Esophagus squamous epithelium (tissue), 5 donors: ENCODE measurements around the gene CALML5. TPM values are rescaled to one million over a fixed set of nuclear protein-coding genes. Genes with fewer than 3 reads are reported as not detected.

Experiments
- DNase-seq: peaks from one replicate; lab custom pipeline; 2025; lab: John Stamatoyannopoulos, UW
- H3K27ac ChIP-seq, 4 donors: fragments of 200-600 bp; sonication (generic); one replicate each; pipeline ENCODE4 v1.5.1; 2016 to 2019; ENCODE audit warnings: mild to moderate bottlenecking in 1 of 4
- H3K27me3 ChIP-seq, 4 donors: fragments of 200-600 bp; sonication (generic); 1 replicate in 3 of 4; 2 replicates in 1 of 4; pipeline versions ENCODE4 v1.5.1 to v1.6.0; 2017 to 2021; ENCODE audit warnings: antibody characterized with exemption in 1 of 4
- H3K36me3 ChIP-seq, 3 donors: fragments of 200-600 bp; sonication (generic); one replicate each; pipeline ENCODE4 v1.5.1; 2016 to 2019
- H3K4me1 ChIP-seq, 3 donors: fragments of 200-600 bp; sonication (generic); one replicate each; pipeline ENCODE4 v1.5.1; 2017 to 2019
- H3K4me3 ChIP-seq, 4 donors: fragments of 200-600 bp; sonication (generic); 1 replicate in 3 of 4; 2 replicates in 1 of 4; pipeline ENCODE4 v1.5.1; 2016 to 2019; ENCODE audit warnings: mild to moderate bottlenecking in 2 of 4, moderate library complexity in 1 of 4
- H3K9me3 ChIP-seq, 3 donors: fragments of 200-600 bp; sonication (generic); one replicate each; pipeline ENCODE4 v1.5.1; 2016 to 2019
- CTCF ChIP-seq, 6 experiments: fragments of 450-650 bp in 4 of 6; fragments of 200-600 bp in 2 of 6; sonication (generic) in 2 of 6; IDR thresholded peaks; one replicate each; pipeline ENCODE4 v1.5.1; 2016 to 2019; ENCODE audit warnings: antibody characterized with exemption in 6 of 6, mild to moderate bottlenecking in 4 of 6, moderate library complexity in 4 of 6
- POLR2A ChIP-seq, 4 donors: fragments of 450-650 bp; IDR thresholded peaks; one replicate each; pipeline ENCODE4 v1.6.1; 2017; ENCODE audit warnings: antibody characterized with exemption in 4 of 4, mild to moderate bottlenecking in 4 of 4, moderate library complexity in 3 of 4
- WGBS, 2 donors: methylation state at CpG; one replicate each; pipeline ENCODE4 v1.1.5; 2018; 5-methylcytosine and 5-hydroxymethylcytosine counted together
- intact Hi-C: fragments of 100-400 bp; cut with DNase I; formaldehyde crosslinking; loops from one replicate; pipeline ENCODE4 v1.15.0; 2022
- total RNA-seq, 4 donors: library from RNA; depleted of rRNA; stranded (reverse); fragments of >200 nt; gene quantifications; one replicate each; pipeline ENCODE4 v1.1.0, GENCODE V29; 2016
- donor health status: DM: yes; HTN: yes; CAD: no.

Gene CALML5
- total RNA-seq, 4 donors from 2014 or later: 14.5 to 148 (median 22.6) TPM

DNA sequence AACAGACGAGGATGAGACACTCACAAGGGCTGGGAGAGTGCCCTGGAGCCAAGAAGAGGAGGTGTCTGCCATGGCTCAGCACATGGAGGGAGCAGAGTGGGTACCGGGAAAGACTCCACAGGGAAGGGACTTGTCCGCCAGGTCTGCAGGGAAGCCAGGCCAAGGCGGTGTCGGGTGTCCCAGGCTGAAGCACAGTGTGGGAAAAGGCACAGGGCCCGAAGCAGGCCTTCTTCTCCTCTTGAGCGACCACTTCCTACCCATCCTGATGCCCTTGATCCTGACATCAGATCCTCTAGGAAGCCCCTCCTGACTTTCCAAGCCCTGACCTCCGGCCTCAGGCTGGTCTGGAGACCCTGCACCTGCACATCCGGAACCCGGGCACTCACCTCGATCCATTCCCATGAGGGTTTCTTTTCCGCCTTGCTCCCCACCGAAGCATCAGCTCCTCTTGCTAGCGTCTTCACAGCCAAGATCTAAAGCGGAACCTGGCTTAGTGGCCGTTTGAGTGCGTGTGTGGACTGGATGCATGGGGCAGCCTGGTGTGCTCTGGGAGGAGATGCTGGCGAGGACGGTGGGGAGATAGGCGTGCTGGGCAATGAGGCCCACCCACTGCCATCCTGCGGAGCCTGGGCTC, 33.8 kb upstream of the CALML5 start:
- Histone ChIP-seq H3K27me3 (no peaks in the 10 kb centered on the region), H3K4me1 (peaks cover 26 to 77% (median 53%) of the 10 kb centered on the region in 3 donors), H3K9me3 (no peaks in the 10 kb centered on the region), H3K27ac (peak overlapping the region in 1 of 4 donors; percentile 22), H3K36me3 (no peaks in the 10 kb centered on the region), H3K4me3 (no peak overlapping the region)
- intact Hi-C loops: no loop called here
- no peak for DNase-seq
- WGBS, 2 donors: 84 to 87% methylated on average over 19 to 21 of the region's 21 CpGs
- TF ChIP-seq CTCF (IDR thresholded peaks at IDR 0.05) (no peak), POLR2A (IDR thresholded peaks at IDR 0.05) (no peak)

GRCh38 chr10:5532618-5533097, 33.3 kb upstream of the CALML5 start:
- 59 to 83% methylated on average over 4 to 5 of the region's 6 CpGs for WGBS, 2 donors
- peaks cover 23 to 77% (median 48%) of the 10 kb centered on the region in 3 donors for H3K4me1 ChIP-seq
- no peak for DNase-seq
- intact Hi-C loops: no loop called here
- TF ChIP-seq POLR2A (IDR thresholded peaks at IDR 0.05) (no peak), CTCF (IDR thresholded peaks at IDR 0.05) (no peak)
- H3K9me3 ChIP-seq: no peaks in the 10 kb centered on the region
- peak overlapping the region in 3 of 4 donors; percentile 22 to 93 (median 93) for H3K27ac ChIP-seq
- no peaks in the 10 kb centered on the region for H3K36me3 ChIP-seq
- no peaks in the 10 kb centered on the region for H3K27me3 ChIP-seq
- no peak overlapping the region for H3K4me3 ChIP-seq

DNA sequence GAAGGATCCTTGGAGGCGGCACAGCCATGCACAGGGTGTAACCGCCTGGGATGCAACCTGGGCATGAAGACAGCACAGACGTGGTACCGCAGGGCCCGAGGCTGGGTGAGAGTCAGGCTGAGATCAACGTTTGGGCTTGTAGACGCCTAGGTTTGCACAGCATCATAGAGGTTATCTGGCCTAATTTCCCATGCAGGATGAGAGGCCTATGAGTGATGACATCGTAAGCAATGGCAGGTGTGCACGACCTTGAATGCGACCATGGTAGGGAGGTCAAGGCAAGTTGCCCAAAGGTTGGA, 32.9 kb upstream of the CALML5 start:
- intact Hi-C loops: no loop called here
- Histone ChIP-seq H3K36me3 (no peaks in the 10 kb centered on the region), H3K27me3 (no peaks in the 10 kb centered on the region), H3K27ac (peak overlapping the region in 3 of 4 donors; percentile 66 to 93 (median 93)), H3K9me3 (no peaks in the 10 kb centered on the region), H3K4me1 (peaks cover 26 to 80% (median 46%) of the 10 kb centered on the region in 3 donors), H3K4me3 (no peak overlapping the region)
- TF ChIP-seq POLR2A (IDR thresholded peaks at IDR 0.05) (no peak), CTCF (IDR thresholded peaks at IDR 0.05) (no peak)
- no peak for DNase-seq
- 31 to 51% methylated on average over 3 to 10 of the region's 10 CpGs for WGBS, 2 donors

DNA sequence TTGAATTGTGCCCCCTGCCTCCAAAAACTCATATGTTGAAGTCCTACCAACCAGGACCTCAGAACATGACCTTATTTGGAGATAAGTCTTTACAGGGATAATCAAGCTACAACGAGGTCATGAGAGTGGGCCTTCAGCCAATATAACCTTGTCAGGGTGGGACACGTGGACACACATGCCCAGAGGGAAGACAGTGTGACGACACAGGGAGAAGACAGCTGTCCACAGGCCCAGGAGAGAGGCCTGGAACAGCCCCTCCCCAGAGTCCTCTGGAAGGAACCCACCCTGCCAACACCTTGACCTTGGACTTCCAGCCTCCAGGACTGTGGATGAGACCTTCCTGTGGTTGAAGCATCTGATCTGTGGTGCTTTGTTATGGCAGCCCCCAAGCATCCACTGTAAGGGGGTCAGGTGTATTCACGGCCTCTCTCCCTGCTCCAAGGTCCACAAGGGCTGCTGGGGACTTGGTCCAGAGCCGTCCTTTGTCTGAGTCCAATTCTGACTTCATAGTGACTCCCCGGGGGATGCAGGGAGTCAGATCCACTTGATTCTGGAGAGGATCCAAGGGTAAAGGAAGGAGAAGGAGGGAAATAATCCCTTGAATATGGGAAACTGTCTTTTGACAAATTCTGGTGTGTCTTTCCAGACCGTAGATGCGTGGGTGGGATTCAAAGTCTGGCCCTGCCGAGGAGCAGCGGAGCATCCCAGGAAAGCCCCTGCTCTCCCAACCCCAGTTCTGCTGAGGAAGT, 32.4 kb upstream of the CALML5 start:
- DNase-seq: no peak
- intact Hi-C loops: no loop called here

More for the DNA sequence above, 32.4 kb upstream of the CALML5 start:
- Histone ChIP-seq H3K27ac (peak overlapping the region in 3 of 4 donors; percentile 66 to 93 (median 93)), H3K36me3 (no peaks in the 10 kb centered on the region), H3K4me3 (no peak overlapping the region), H3K4me1 (peaks cover 28 to 86% (median 51%) of the 10 kb centered on the region in 3 donors), H3K27me3 (no peaks in the 10 kb centered on the region), H3K9me3 (no peaks in the 10 kb centered on the region)
- TF ChIP-seq CTCF (IDR thresholded peaks at IDR 0.05) (no peak), POLR2A (IDR thresholded peaks at IDR 0.05) (no peak)
- 40 to 48% methylated on average over 5 to 9 of the region's 10 CpGs for WGBS, 2 donors
